GM19238 (cell line): ENCODE results near the gene CP.

Experiments used
- DNase-seq: peaks from one replicate; pipeline ENCODE4 v3.0.0; 2011; ENCODE audit warnings: low spot score; ENCODE audit not compliant: insufficient read length

The CP gene

GRCh38 chr3:149122721-149123578 is 98.7 kb downstream of the CP start:
- DNase-seq = no peak
